Fibroblast of lung (primary cell): ENCODE measurements around the gene ZFP42. TPM values are rescaled to one million over a fixed set of nuclear protein-coding genes. Genes with fewer than 3 reads are reported as not detected.

Source experiments
- DNase-seq, 2 donors: peaks; one replicate each; pipeline versions ENCODE4 v3.0.0 to v3.0.0-alpha.2; 2010; ENCODE audit warnings: low read depth in 2 of 2
- H2AFZ ChIP-seq: 2 replicates; pipeline ENCODE4 v1.5.1; 2012; ENCODE audit warnings: low read length, control low read depth, inconsistent platforms
- H3K27ac ChIP-seq: 2 replicates; pipeline ENCODE4 v1.5.1; 2011; ENCODE audit warnings: low read length, control low read depth; ENCODE audit not compliant: insufficient read depth
- H3K27me3 ChIP-seq: 2 replicates; pipeline ENCODE4 v1.5.1; 2011; ENCODE audit warnings: mild to moderate bottlenecking, low read length; ENCODE audit not compliant: control insufficient read depth, insufficient read depth
- H3K36me3 ChIP-seq: 2 replicates; pipeline ENCODE4 v1.5.1; 2011; ENCODE audit warnings: low read length; ENCODE audit not compliant: control insufficient read depth, insufficient read depth
- H3K4me1 ChIP-seq: 2 replicates; pipeline ENCODE4 v1.5.1; 2011; ENCODE audit warnings: low read length; ENCODE audit not compliant: control insufficient read depth, insufficient read depth; ENCODE audit errors: extremely low read depth
- H3K4me2 ChIP-seq: 2 replicates; pipeline ENCODE4 v1.5.1; 2011; ENCODE audit warnings: low read length, control low read depth; ENCODE audit not compliant: insufficient read depth; ENCODE audit errors: extremely low read depth
- H3K4me3 ChIP-seq, 4 experiments: fragments of 200-600 bp in 1 of 4; sonication (generic) in 1 of 4; replicated peaks in 1 of 4; 2 replicates each; pipeline ENCODE4 v1.5.1; 2011 to 2016; ENCODE audit warnings: low read length in 4 of 4, low read depth in 3 of 4, mild to moderate bottlenecking in 3 of 4, control low read depth in 2 of 4, inconsistent platforms in 1 of 4, mixed read lengths in 1 of 4; ENCODE audit not compliant: insufficient read depth in 1 of 4; ENCODE audit errors: control extremely low read depth in 1 of 4
- H3K79me2 ChIP-seq: 2 replicates; pipeline ENCODE4 v1.5.1; 2012; ENCODE audit warnings: mild to moderate bottlenecking, low read length, inconsistent platforms; ENCODE audit not compliant: control insufficient read depth, insufficient read depth
- H3K9ac ChIP-seq: 2 replicates; pipeline ENCODE4 v1.5.1; 2011; ENCODE audit warnings: mild to moderate bottlenecking, low read length, control low read depth; ENCODE audit not compliant: insufficient read depth
- H3K9me3 ChIP-seq: 2 replicates; pipeline ENCODE4 v1.5.1; 2012; ENCODE audit warnings: low read depth, low read length; ENCODE audit not compliant: control insufficient read depth, insufficient read depth
- H4K20me1 ChIP-seq: 2 replicates; pipeline ENCODE4 v1.5.1; 2011; ENCODE audit warnings: low read length; ENCODE audit not compliant: control insufficient read depth, insufficient read depth; ENCODE audit errors: extremely low read depth
- CTCF ChIP-seq, 2 donors: IDR thresholded peaks in 1 of 2; conservative IDR thresholded peaks in 1 of 2; 1 replicate in 1 of 2; 2 replicates in 1 of 2; pipeline ENCODE4 v1.5.1; 2011 to 2012; ENCODE audit warnings: low read length in 2 of 2, control low read depth in 1 of 2, inconsistent platforms in 1 of 2, low read depth in 1 of 2, mild to moderate bottlenecking in 1 of 2
- EZH2 ChIP-seq: IDR thresholded peaks from 2 replicates; pipeline ENCODE4 v1.5.1; 2012; ENCODE audit warnings: low read length, control low read depth, mild to moderate bottlenecking; ENCODE audit errors: missing control alignments
- polyA plus RNA-seq, 2 donors: library from polyadenylated mRNA; depleted of rRNA in 1 of 2; stranded (reverse) in 1 of 2; unstranded in 1 of 2; fragments of >200 nt; gene quantifications; 2 replicates each; pipeline ENCODE4 v1.2.1, GENCODE V29; 2011 to 2012; ENCODE audit warnings: missing spikeins in 1 of 2
- total RNA-seq: library from RNA; depleted of rRNA; stranded (reverse); fragments of >200 nt; gene quantifications from 2 replicates; pipeline ENCODE4 v1.2.1, GENCODE V29; 2014

Gene ZFP42
- total and polyA plus RNA-seq, 2 donors (not counting 1 experiment from before 2014, with no cell fraction given), result 0.33 TPM; not detected in 1

DNA sequence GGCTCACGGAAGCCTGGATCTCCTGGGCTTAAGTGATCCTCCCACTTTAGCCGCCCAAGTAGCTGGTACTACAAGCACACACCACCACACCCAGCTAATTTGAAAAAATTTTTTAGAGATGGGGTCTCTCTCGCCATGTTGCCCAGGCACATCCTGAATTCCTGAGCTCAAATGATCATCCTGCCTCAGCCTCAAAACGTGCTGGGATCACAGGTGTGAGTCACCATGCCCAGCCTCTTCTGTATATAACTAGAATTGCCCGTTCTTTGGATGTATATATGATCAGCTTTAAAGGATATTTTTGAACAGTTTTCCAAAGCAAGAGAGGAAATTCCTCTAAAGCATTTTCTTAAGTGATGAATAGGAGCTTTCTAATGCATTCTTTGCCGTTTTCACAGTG lies 22.7 kb downstream of the ZFP42 start:
- Histone ChIP-seq H3K4me1 (no peaks in the 10 kb centered on the region), H3K4me2 (no peak overlapping the region), H2AFZ (no peak overlapping the region), H3K27me3 (no peaks in the 10 kb centered on the region), H3K4me3 (no peak overlapping the region), H3K27ac (no peak overlapping the region), H4K20me1 (no peaks in the 10 kb centered on the region), H3K9me3 (no peaks in the 10 kb centered on the region), H3K79me2 (no peaks in the 10 kb centered on the region), H3K9ac (no peak overlapping the region), H3K36me3 (no peaks in the 10 kb centered on the region)
- no peak for DNase-seq
- TF ChIP-seq EZH2, result no peak
- TF ChIP-seq CTCF (conservative IDR thresholded peaks at IDR 0.05 in 1 of 2, IDR thresholded peaks at IDR 0.05 in 1 of 2; ENCODE audit: low read depth in 1 of 2, low read length in 2 of 2), result no peak

- no peak overlapping the region for H3K9ac ChIP-seq
- no peaks in the 10 kb centered on the region for H3K79me2 ChIP-seq
- H3K27ac ChIP-seq, result no peak overlapping the region
- no peak overlapping the region for H3K4me2 ChIP-seq
- no peaks in the 10 kb centered on the region for H3K36me3 ChIP-seq
- H2AFZ ChIP-seq, result no peak overlapping the region
- H4K20me1 ChIP-seq, result no peaks in the 10 kb centered on the region
- DNase-seq, result no peak
- H3K4me1 ChIP-seq, result no peaks in the 10 kb centered on the region
- TF ChIP-seq EZH2, result no peak
- TF ChIP-seq CTCF (conservative IDR thresholded peaks at IDR 0.05 in 1 of 2, IDR thresholded peaks at IDR 0.05 in 1 of 2; ENCODE audit: low read depth in 1 of 2, low read length in 2 of 2), result no peak
- H3K4me3 ChIP-seq, result no peak overlapping the region
- no peaks in the 10 kb centered on the region for H3K9me3 ChIP-seq
- no peaks in the 10 kb centered on the region for H3K27me3 ChIP-seq
Observed at GRCh38 chr4:188021548-188022249, 26.1 kb downstream of the ZFP42 start.

DNA sequence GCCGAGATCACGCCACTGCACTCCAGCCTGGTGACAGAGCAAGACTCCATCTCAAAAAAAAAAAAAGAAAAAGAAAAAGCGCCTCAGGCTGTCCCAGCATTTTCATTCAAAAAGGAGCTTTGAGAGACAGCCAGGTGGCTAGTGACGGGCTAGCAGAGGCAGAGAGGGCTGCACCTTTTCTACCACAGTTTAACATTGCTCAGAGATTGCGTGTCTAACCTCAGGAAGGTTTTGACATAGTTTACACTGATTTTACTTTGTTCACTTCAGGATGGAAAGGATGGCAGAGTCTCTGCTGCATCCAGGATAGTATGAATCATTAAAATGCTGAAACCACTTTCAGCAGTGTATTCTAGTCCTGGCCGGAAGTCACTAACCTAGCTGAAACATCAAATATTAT lies 28.1 kb downstream of the ZFP42 start:
- no peak overlapping the region for H3K4me3 ChIP-seq
- peak in 1 of 2 donors; percentile 16 for DNase-seq
- TF ChIP-seq CTCF (conservative IDR thresholded peaks at IDR 0.05 in 1 of 2, IDR thresholded peaks at IDR 0.05 in 1 of 2; ENCODE audit: low read depth in 1 of 2, low read length in 2 of 2) (no peak), EZH2 (no peak)
- H3K27ac ChIP-seq, result no peak overlapping the region
- no peaks in the 10 kb centered on the region for H4K20me1 ChIP-seq
- no peaks in the 10 kb centered on the region for H3K9me3 ChIP-seq
- H3K4me2 ChIP-seq, result no peak overlapping the region
- no peaks in the 10 kb centered on the region for H3K36me3 ChIP-seq
- H3K9ac ChIP-seq, result no peak overlapping the region
- H3K27me3 ChIP-seq, result no peaks in the 10 kb centered on the region
- no peak overlapping the region for H2AFZ ChIP-seq
- no peaks in the 10 kb centered on the region for H3K4me1 ChIP-seq
- no peaks in the 10 kb centered on the region for H3K79me2 ChIP-seq
